Panc1 (cell line): ENCODE results near the gene TMEM238L.

ENCODE experiments used
- CTCF ChIP-seq: fragments of 450-650 bp; IDR thresholded peaks from 2 replicates; pipeline ENCODE4 v1.5.1; 2017; ENCODE audit warnings: mild to moderate bottlenecking
- POLR2AphosphoS5 ChIP-seq: IDR thresholded peaks from 2 replicates; pipeline ENCODE4 v1.6.1; 2012; ENCODE audit warnings: mild to moderate bottlenecking, low read depth, low read length, moderate library complexity

- TF ChIP-seq CTCF (no peak), POLR2AphosphoS5 (no peak)
These were observed 8.8 kb upstream of the TMEM238L start for GRCh38 chr17:10812674-10813073.
